Esophagus muscularis mucosa (tissue), 3 donors: ENCODE data around the gene C1GALT1.

Source experiments
- CTCF ChIP-seq, 3 experiments: fragments of 200-600 bp in 2 of 3; fragments of 450-650 bp in 1 of 3; sonication (generic) in 2 of 3; IDR thresholded peaks; one replicate each; pipeline ENCODE4 v1.5.1; 2017 to 2019; ENCODE audit warnings: antibody characterized with exemption in 3 of 3, mild to moderate bottlenecking in 2 of 3, moderate library complexity in 1 of 3
- POLR2A ChIP-seq: fragments of 450-650 bp; IDR thresholded peaks from one replicate; pipeline ENCODE4 v1.6.1; 2017; ENCODE audit warnings: antibody characterized with exemption, moderate library complexity, mild to moderate bottlenecking, low read depth
- POLR2AphosphoS5 ChIP-seq, 2 donors: sonication (generic); formaldehyde crosslinking; IDR thresholded peaks; one replicate each; pipeline ENCODE4 v1.6.1; 2017; ENCODE audit warnings: antibody characterized with exemption in 2 of 2

- TF ChIP-seq POLR2A = no peak
- TF ChIP-seq POLR2AphosphoS5 (IDR thresholded peaks at IDR 0.05) = no peak
- no peak for TF ChIP-seq CTCF (IDR thresholded peaks at IDR 0.05)
Observed at GRCh38 chr7:7135074-7135473, 47.3 kb upstream of the C1GALT1 start.
